HG03442 (cell line): ENCODE results near the gene PLEKHA8.

Experiments
- ATAC-seq: cut with Tn5 transposase; IDR thresholded peaks from one replicate; pipeline ENCODE4 v1.9.1; 2021; ENCODE audit warnings: mild to moderate bottlenecking, moderate library complexity; ENCODE audit not compliant: unreplicated experiment

PLEKHA8 gene

GRCh38 chr7:30061786-30062185, 33.6 kb downstream of the PLEKHA8 start:
- peak; percentile 89 for ATAC-seq

GRCh38 chr7:30062587-30062986, 34.4 kb downstream of the PLEKHA8 start:
- ATAC-seq: peak; percentile 55

- ATAC-seq: no peak
Observed at GRCh38 chr7:30065746-30066145, 37.5 kb downstream of the PLEKHA8 start.

- ATAC-seq: no peak
Observed at GRCh38 chr7:30066687-30067086, 38.5 kb downstream of the PLEKHA8 start.

- no peak for ATAC-seq
Observed at GRCh38 chr7:30068117-30068516, 39.9 kb downstream of the PLEKHA8 start.

- no peak for ATAC-seq
Observed at GRCh38 chr7:30069096-30069867, 41.1 kb downstream of the PLEKHA8 start.

- no peak for ATAC-seq
Observed at GRCh38 chr7:30070052-30070451, 41.8 kb downstream of the PLEKHA8 start.

GRCh38 chr7:30072735-30073134, 44.5 kb downstream of the PLEKHA8 start:
- ATAC-seq: no peak

- no peak for ATAC-seq
Observed at GRCh38 chr7:30074422-30075030, 46.3 kb downstream of the PLEKHA8 start.

GRCh38 chr7:30076411-30076810, 48.2 kb downstream of the PLEKHA8 start:
- ATAC-seq: no peak

GRCh38 chr7:30078280-30078679, 50.1 kb downstream of the PLEKHA8 start:
- ATAC-seq: no peak

GRCh38 chr7:30079880-30080279, 51.7 kb downstream of the PLEKHA8 start:
- no peak for ATAC-seq

- ATAC-seq: no peak
Observed at GRCh38 chr7:30080818-30081217, 52.6 kb downstream of the PLEKHA8 start.

- ATAC-seq: no peak
Observed at GRCh38 chr7:30082686-30083085, 54.5 kb downstream of the PLEKHA8 start.

GRCh38 chr7:30083334-30083733, 55.1 kb downstream of the PLEKHA8 start:
- no peak for ATAC-seq

- no peak for ATAC-seq
Observed at GRCh38 chr7:30084212-30084611, 56.0 kb downstream of the PLEKHA8 start.

- no peak for ATAC-seq
Observed at GRCh38 chr7:30086529-30086928, 58.3 kb downstream of the PLEKHA8 start.

- ATAC-seq: no peak
Observed at GRCh38 chr7:30087371-30087770, 59.2 kb downstream of the PLEKHA8 start.

GRCh38 chr7:30088362-30088761, 60.1 kb downstream of the PLEKHA8 start:
- no peak for ATAC-seq

GRCh38 chr7:30090111-30090510, 61.9 kb downstream of the PLEKHA8 start:
- ATAC-seq: no peak

GRCh38 chr7:30091491-30091912, 63.3 kb downstream of the PLEKHA8 start:
- no peak for ATAC-seq

- no peak for ATAC-seq
Observed at GRCh38 chr7:30091987-30092386, 63.8 kb downstream of the PLEKHA8 start.
